Measurements from ENCODE around the gene FBXL2. TPM values are rescaled to one million over a fixed set of nuclear protein-coding genes. Genes with fewer than 3 reads are reported as not detected.

The FBXL2 gene
- total and polyA plus RNA-seq, 7 donors: 1.2 to 17.2 (median 10.3) TPM; not detected in 2

GRCh38 chr3:33317963-33318709 is 40.9 kb downstream of the FBXL2 start:
- Histone ChIP-seq H3K4me3 (no peak overlapping the region), H3K27me3 (no peaks in the 10 kb centered on the region), H3K4me1 (peaks cover 0 to 4% (median 0%) of the 10 kb centered on the region in 4 donors), H3K9me3 (no peaks in the 10 kb centered on the region), H3K27ac (no peak overlapping the region), H3K36me3 (no peaks in the 10 kb centered on the region)
- no peak for DNase-seq
- intact Hi-C loops (cut with DNase I): no loop called here
- no peak for TF ChIP-seq POLR2A (IDR thresholded peaks at IDR 0.05)
- TF ChIP-seq, protein P1, sequence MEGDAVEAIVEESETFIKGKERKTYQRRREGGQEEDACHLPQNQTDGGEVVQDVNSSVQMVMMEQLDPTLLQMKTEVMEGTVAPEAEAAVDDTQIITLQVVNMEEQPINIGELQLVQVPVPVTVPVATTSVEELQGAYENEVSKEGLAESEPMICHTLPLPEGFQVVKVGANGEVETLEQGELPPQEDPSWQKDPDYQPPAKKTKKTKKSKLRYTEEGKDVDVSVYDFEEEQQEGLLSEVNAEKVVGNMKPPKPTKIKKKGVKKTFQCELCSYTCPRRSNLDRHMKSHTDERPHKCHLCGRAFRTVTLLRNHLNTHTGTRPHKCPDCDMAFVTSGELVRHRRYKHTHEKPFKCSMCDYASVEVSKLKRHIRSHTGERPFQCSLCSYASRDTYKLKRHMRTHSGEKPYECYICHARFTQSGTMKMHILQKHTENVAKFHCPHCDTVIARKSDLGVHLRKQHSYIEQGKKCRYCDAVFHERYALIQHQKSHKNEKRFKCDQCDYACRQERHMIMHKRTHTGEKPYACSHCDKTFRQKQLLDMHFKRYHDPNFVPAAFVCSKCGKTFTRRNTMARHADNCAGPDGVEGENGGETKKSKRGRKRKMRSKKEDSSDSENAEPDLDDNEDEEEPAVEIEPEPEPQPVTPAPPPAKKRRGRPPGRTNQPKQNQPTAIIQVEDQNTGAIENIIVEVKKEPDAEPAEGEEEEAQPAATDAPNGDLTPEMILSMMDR (IDR thresholded peaks at IDR 0.05): no peak
- no peak for TF ChIP-seq POLR2AphosphoS5 (IDR thresholded peaks at IDR 0.05)
- TF ChIP-seq EP300 (IDR thresholded peaks at IDR 0.05): no peak
- 53 to 55% methylated on average over 4 of the region's 4 CpGs for WGBS, 2 donors

DNA sequence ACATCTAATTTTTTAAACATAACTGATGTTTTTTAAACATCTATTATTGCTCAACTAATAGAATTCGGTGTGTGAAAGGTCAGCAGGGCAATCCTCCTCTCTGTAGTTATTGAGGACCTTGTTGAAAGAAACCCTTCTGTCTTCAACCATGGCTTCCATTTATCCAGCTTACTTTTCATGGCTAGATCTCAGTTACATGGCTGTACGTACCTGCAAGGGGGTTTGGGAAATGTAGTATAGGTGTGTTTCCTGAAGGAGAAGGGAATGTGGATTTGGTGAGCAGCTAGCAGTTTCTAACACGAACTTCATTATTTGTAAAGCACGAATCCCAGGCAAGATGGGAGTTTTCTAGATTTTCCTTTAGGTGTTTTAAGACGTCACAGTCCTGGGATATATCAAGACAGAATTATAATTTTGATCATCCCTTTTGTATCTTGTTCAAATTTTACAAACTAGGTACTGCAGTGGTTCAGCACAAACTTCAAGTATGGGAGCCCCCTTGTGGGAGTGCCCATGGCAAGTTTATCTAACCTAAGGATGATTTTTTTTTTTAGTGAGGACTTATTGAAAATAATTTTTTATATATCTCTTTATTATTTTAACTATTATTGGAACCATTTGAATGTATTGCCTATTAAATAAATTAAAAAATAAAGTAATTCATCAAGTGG is 41.6 kb downstream of the FBXL2 start:
- Histone ChIP-seq H3K4me3 (no peak overlapping the region), H3K27ac (no peak overlapping the region), H3K4me1 (peaks cover 0 to 4% (median 0%) of the 10 kb centered on the region in 4 donors), H3K9me3 (no peaks in the 10 kb centered on the region), H3K36me3 (no peaks in the 10 kb centered on the region), H3K27me3 (no peaks in the 10 kb centered on the region)
- TF ChIP-seq EP300 (IDR thresholded peaks at IDR 0.05): no peak
- TF ChIP-seq POLR2A (IDR thresholded peaks at IDR 0.05): no peak
- TF ChIP-seq POLR2AphosphoS5 (IDR thresholded peaks at IDR 0.05): no peak
- TF ChIP-seq, protein P1 (IDR thresholded peaks at IDR 0.05): peak in 1 of 4 experiments; percentile 24
- 81 to 84% methylated on average over 5 of the region's 5 CpGs for WGBS, 2 donors
- intact Hi-C loops (cut with DNase I): no loop called here
- DNase-seq: no peak

DNA sequence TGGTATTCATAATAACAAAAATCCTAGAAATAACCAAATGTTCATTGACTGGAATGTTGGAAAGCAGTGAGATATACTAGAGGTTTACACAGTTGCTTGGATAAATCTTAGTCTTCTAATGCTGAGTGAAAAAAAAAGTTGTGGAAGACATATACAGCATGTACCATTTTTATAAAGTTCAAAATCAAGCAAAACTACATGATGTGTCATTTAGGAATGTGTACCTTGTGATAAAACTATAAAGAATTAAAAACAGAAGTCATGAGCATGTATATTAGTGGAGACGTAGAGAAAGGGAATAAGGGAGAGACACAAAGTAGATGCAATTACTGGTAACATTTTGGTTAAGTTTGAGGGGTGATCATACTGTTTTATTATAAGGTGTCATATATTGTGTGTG is 45.2 kb downstream of the FBXL2 start:
- no peak for DNase-seq
- no peaks in the 10 kb centered on the region for H3K27me3 ChIP-seq
- no peaks in the 10 kb centered on the region for H3K9me3 ChIP-seq
- 82 to 91% methylated on average over 1 of the region's 1 CpG for WGBS, 2 donors
- H3K4me3 ChIP-seq: no peak overlapping the region
- H3K36me3 ChIP-seq: no peaks in the 10 kb centered on the region
- no peak overlapping the region for H3K27ac ChIP-seq
- TF ChIP-seq POLR2AphosphoS5 (IDR thresholded peaks at IDR 0.05): no peak
- TF ChIP-seq, protein P1 (IDR thresholded peaks at IDR 0.05): no peak
- TF ChIP-seq POLR2A (IDR thresholded peaks at IDR 0.05): no peak
- TF ChIP-seq EP300 (IDR thresholded peaks at IDR 0.05): no peak
- peaks cover 0 to 4% (median 0%) of the 10 kb centered on the region in 4 donors for H3K4me1 ChIP-seq
- intact Hi-C loops (cut with DNase I): no loop called here

GRCh38 chr3:33331414-33331813 is 54.2 kb downstream of the FBXL2 start:
- 91 to 95% methylated on average over 2 of the region's 2 CpGs for WGBS, 2 donors
- no peaks in the 10 kb centered on the region for H3K27me3 ChIP-seq
- no peaks in the 10 kb centered on the region for H3K36me3 ChIP-seq
- no peak overlapping the region for H3K4me3 ChIP-seq
- no peak for DNase-seq
- no peak for TF ChIP-seq EP300 (IDR thresholded peaks at IDR 0.05)
- TF ChIP-seq, protein P1 (IDR thresholded peaks at IDR 0.05): no peak
- no peak for TF ChIP-seq POLR2A (IDR thresholded peaks at IDR 0.05)
- TF ChIP-seq POLR2AphosphoS5 (IDR thresholded peaks at IDR 0.05): no peak
- intact Hi-C loops (cut with DNase I): no loop called here
- H3K4me1 ChIP-seq: no peaks in the 10 kb centered on the region
- H3K9me3 ChIP-seq: peaks cover 0 to 3% (median 0%) of the 10 kb centered on the region in 4 donors
- no peak overlapping the region for H3K27ac ChIP-seq
